Stimulated activated memory B cell treated with anti-CD40 and anti-IgM and Interleukin-4, amounts not matched to agents 10 μg/mL and 1 μg/mL and 100 μg/mL, for 72 hours (primary cell): Measurements from ENCODE around the gene KATNAL1.

ENCODE experiments used
- ATAC-seq: fragments of 150-1000 bp; cut with Tn5 transposase; 2 replicates; pipeline ENCODE4 v1.10.0; 2021
- H3K27ac Mint-ChIP-seq: one replicate; pipeline ENCODE4 v1.8.0; 2022; ENCODE audit warnings: mild to moderate bottlenecking, mixed read lengths
- H3K27me3 Mint-ChIP-seq: one replicate; pipeline ENCODE4 v1.8.0; 2022; ENCODE audit warnings: mixed read lengths
- H3K36me3 Mint-ChIP-seq: one replicate; pipeline ENCODE4 v1.8.0; 2022; ENCODE audit warnings: mixed read lengths
- H3K4me1 Mint-ChIP-seq: one replicate; pipeline ENCODE4 v1.8.0; 2022; ENCODE audit warnings: mixed read lengths
- H3K4me3 Mint-ChIP-seq: one replicate; pipeline ENCODE4 v1.8.0; 2022; ENCODE audit warnings: mild to moderate bottlenecking, moderate library complexity, mixed read lengths
- H3K9me3 Mint-ChIP-seq: one replicate; pipeline ENCODE4 v1.8.0; 2022; ENCODE audit warnings: mixed read lengths

Gene KATNAL1

GRCh38 chr13:30234619-30235162 lies 72.7 kb downstream of the KATNAL1 start:
- H3K27me3 Mint-ChIP-seq = no peaks in the 10 kb centered on the region
- H3K4me3 Mint-ChIP-seq = no peak overlapping the region
- H3K36me3 Mint-ChIP-seq = peaks cover 10% of the 10 kb centered on the region
- no peaks in the 10 kb centered on the region for H3K4me1 Mint-ChIP-seq
- no peak for ATAC-seq
- H3K27ac Mint-ChIP-seq = no peak overlapping the region
- H3K9me3 Mint-ChIP-seq = no peaks in the 10 kb centered on the region

GRCh38 chr13:30224732-30225131 lies 82.6 kb downstream of the KATNAL1 start:
- ATAC-seq = no peak
- Mint-ChIP-seq H3K36me3 (peaks cover 70% of the 10 kb centered on the region), H3K27ac (no peak overlapping the region), H3K4me1 (no peaks in the 10 kb centered on the region), H3K9me3 (peaks cover 13% of the 10 kb centered on the region), H3K27me3 (no peaks in the 10 kb centered on the region), H3K4me3 (no peak overlapping the region)

GRCh38 chr13:30222254-30222653 lies 85.1 kb downstream of the KATNAL1 start:
- H3K4me3 Mint-ChIP-seq = no peak overlapping the region

GRCh38 chr13:30216111-30216510 lies 91.2 kb downstream of the KATNAL1 start:
- no peak overlapping the region for H3K27ac Mint-ChIP-seq
- no peaks in the 10 kb centered on the region for H3K9me3 Mint-ChIP-seq
- H3K27me3 Mint-ChIP-seq = no peaks in the 10 kb centered on the region
- peaks cover 25% of the 10 kb centered on the region for H3K36me3 Mint-ChIP-seq
- H3K4me1 Mint-ChIP-seq = no peaks in the 10 kb centered on the region
- ATAC-seq = no peak
- no peak overlapping the region for H3K4me3 Mint-ChIP-seq

More at GRCh38 chr13:30222254-30222653, 85.1 kb downstream of the KATNAL1 start:
- no peak overlapping the region for H3K27ac Mint-ChIP-seq
- peaks cover 59% of the 10 kb centered on the region for H3K36me3 Mint-ChIP-seq
- peaks cover 13% of the 10 kb centered on the region for H3K9me3 Mint-ChIP-seq
- no peak for ATAC-seq
- no peaks in the 10 kb centered on the region for H3K4me1 Mint-ChIP-seq
- no peaks in the 10 kb centered on the region for H3K27me3 Mint-ChIP-seq

- no peaks in the 10 kb centered on the region for H3K9me3 Mint-ChIP-seq
- H3K4me3 Mint-ChIP-seq = no peak overlapping the region
- no peaks in the 10 kb centered on the region for H3K27me3 Mint-ChIP-seq
- no peak for ATAC-seq
- no peaks in the 10 kb centered on the region for H3K4me1 Mint-ChIP-seq
- H3K27ac Mint-ChIP-seq = no peak overlapping the region
- peaks cover 35% of the 10 kb centered on the region for H3K36me3 Mint-ChIP-seq
These were observed 95.1 kb downstream of the KATNAL1 start for GRCh38 chr13:30212256-30212655.

GRCh38 chr13:30211745-30212144 lies 95.6 kb downstream of the KATNAL1 start:
- H3K27me3 Mint-ChIP-seq = no peaks in the 10 kb centered on the region
- peaks cover 36% of the 10 kb centered on the region for H3K36me3 Mint-ChIP-seq

GRCh38 chr13:30204564-30204963 lies 102.8 kb downstream of the KATNAL1 start:
- peaks cover 27% of the 10 kb centered on the region for H3K36me3 Mint-ChIP-seq
- H3K4me3 Mint-ChIP-seq = no peak overlapping the region
- H3K27ac Mint-ChIP-seq = no peak overlapping the region
- H3K9me3 Mint-ChIP-seq = no peaks in the 10 kb centered on the region
- ATAC-seq = no peak
- H3K27me3 Mint-ChIP-seq = no peaks in the 10 kb centered on the region
- H3K4me1 Mint-ChIP-seq = no peaks in the 10 kb centered on the region

More at GRCh38 chr13:30211745-30212144, 95.6 kb downstream of the KATNAL1 start:
- Mint-ChIP-seq H3K4me3 (no peak overlapping the region), H3K27ac (no peak overlapping the region), H3K4me1 (no peaks in the 10 kb centered on the region), H3K9me3 (no peaks in the 10 kb centered on the region)
- ATAC-seq = no peak

GRCh38 chr13:30196025-30196424 lies 111.3 kb downstream of the KATNAL1 start:
- H3K27ac Mint-ChIP-seq = no peak overlapping the region
- no peaks in the 10 kb centered on the region for H3K9me3 Mint-ChIP-seq
- no peak for ATAC-seq
- H3K36me3 Mint-ChIP-seq = no peaks in the 10 kb centered on the region
- no peak overlapping the region for H3K4me3 Mint-ChIP-seq
- peaks cover 15% of the 10 kb centered on the region for H3K4me1 Mint-ChIP-seq
- H3K27me3 Mint-ChIP-seq = no peaks in the 10 kb centered on the region

- peak overlapping the region; percentile 53 for H3K27ac Mint-ChIP-seq
- ATAC-seq = no peak
- H3K4me3 Mint-ChIP-seq = no peak overlapping the region
- H3K4me1 Mint-ChIP-seq = peaks cover 15% of the 10 kb centered on the region
- no peaks in the 10 kb centered on the region for H3K27me3 Mint-ChIP-seq
- H3K9me3 Mint-ChIP-seq = no peaks in the 10 kb centered on the region
- H3K36me3 Mint-ChIP-seq = no peaks in the 10 kb centered on the region
These were observed 112.4 kb downstream of the KATNAL1 start for GRCh38 chr13:30194906-30195305.

GRCh38 chr13:30193279-30194234 lies 113.8 kb downstream of the KATNAL1 start:
- Mint-ChIP-seq H3K4me1 (peaks cover 15% of the 10 kb centered on the region), H3K9me3 (no peaks in the 10 kb centered on the region), H3K27me3 (no peaks in the 10 kb centered on the region), H3K27ac (peak overlapping the region; percentile 53), H3K36me3 (no peaks in the 10 kb centered on the region), H3K4me3 (no peak overlapping the region)
- ATAC-seq = peak; percentile 54

GRCh38 chr13:30192320-30193093 lies 114.8 kb downstream of the KATNAL1 start:
- no peak for ATAC-seq
- H3K4me1 Mint-ChIP-seq = peaks cover 15% of the 10 kb centered on the region
- no peak overlapping the region for H3K27ac Mint-ChIP-seq
- no peaks in the 10 kb centered on the region for H3K27me3 Mint-ChIP-seq
- H3K36me3 Mint-ChIP-seq = no peaks in the 10 kb centered on the region
- H3K4me3 Mint-ChIP-seq = no peak overlapping the region
- no peaks in the 10 kb centered on the region for H3K9me3 Mint-ChIP-seq

- H3K4me3 Mint-ChIP-seq = no peak overlapping the region
- no peaks in the 10 kb centered on the region for H3K27me3 Mint-ChIP-seq
- H3K36me3 Mint-ChIP-seq = no peaks in the 10 kb centered on the region
These were observed 115.8 kb downstream of the KATNAL1 start for GRCh38 chr13:30191491-30192100.

GRCh38 chr13:30186634-30187415 lies 120.5 kb downstream of the KATNAL1 start:
- no peak overlapping the region for H3K4me3 Mint-ChIP-seq
- no peaks in the 10 kb centered on the region for H3K4me1 Mint-ChIP-seq
- H3K27ac Mint-ChIP-seq = no peak overlapping the region
- no peaks in the 10 kb centered on the region for H3K27me3 Mint-ChIP-seq
- ATAC-seq = no peak
- no peaks in the 10 kb centered on the region for H3K9me3 Mint-ChIP-seq
- H3K36me3 Mint-ChIP-seq = peaks cover 6% of the 10 kb centered on the region

More at GRCh38 chr13:30191491-30192100, 115.8 kb downstream of the KATNAL1 start:
- no peaks in the 10 kb centered on the region for H3K9me3 Mint-ChIP-seq
- H3K27ac Mint-ChIP-seq = no peak overlapping the region
- H3K4me1 Mint-ChIP-seq = peaks cover 15% of the 10 kb centered on the region
- no peak for ATAC-seq

GRCh38 chr13:30181888-30182651 lies 125.3 kb downstream of the KATNAL1 start:
- no peak overlapping the region for H3K4me3 Mint-ChIP-seq
- H3K4me1 Mint-ChIP-seq = no peaks in the 10 kb centered on the region
- no peak overlapping the region for H3K27ac Mint-ChIP-seq
- H3K27me3 Mint-ChIP-seq = no peaks in the 10 kb centered on the region
- H3K36me3 Mint-ChIP-seq = peaks cover 6% of the 10 kb centered on the region
- no peaks in the 10 kb centered on the region for H3K9me3 Mint-ChIP-seq
- peak; percentile 25 for ATAC-seq
